Pons (tissue), 1 donor: ENCODE measurements around the gene POLR2J2.
"Not testable (repeated sequence)": the region's sequence is repeated elsewhere in the genome, so short reads cannot be mapped to it uniquely, and the experiment has no call there.

Experiments
- DNase-seq: peaks from one replicate; pipeline ENCODE4 v3.0.0-alpha.2; 2016; ENCODE audit warnings: low spot score

Gene POLR2J2

DNA sequence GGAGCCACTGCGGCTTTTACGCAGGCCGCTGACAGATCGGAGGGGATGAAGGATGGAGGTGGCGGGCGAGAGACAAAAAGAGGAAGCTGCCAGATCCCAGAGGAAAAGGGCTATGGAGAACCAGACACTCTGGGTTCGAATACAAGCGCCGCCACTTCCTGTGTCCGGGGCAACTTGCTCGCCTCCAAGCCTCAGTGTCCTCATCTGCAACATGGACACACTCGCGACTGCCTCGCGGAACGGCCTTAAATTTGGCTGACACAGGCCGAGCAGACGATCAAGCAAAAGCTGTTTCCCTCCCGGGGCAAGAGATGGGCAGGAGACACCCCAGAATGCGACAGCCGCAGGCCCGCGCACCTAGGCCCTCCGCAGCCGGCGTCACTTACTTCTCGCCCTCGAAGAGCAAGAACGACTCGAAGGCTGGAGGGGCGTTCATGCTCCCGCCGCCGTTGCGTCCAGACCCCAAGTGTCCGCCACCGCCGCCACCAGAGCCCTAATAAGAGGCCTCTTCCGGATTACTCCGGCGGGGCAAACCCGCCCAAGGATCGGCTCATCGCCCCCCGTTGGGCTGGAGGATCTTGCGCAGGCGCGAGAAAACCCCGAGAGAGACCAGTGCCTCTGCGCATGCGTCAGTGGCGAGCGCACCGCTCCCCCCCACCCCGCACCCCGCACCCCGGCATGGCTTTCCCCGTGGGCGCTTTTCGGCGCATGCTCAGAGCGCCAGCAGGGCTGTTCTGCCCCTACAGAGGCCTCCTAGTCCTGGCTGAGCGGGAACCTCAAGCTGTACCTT is at the start of gene POLR2J2:
Gene POLR2J2 (minus strand): TSS at position 498 of the 790 bp plus-strand sequence. CDS start 62 bp downstream, at position 436.
- DNase-seq, result not testable (repeated sequence)

DNA sequence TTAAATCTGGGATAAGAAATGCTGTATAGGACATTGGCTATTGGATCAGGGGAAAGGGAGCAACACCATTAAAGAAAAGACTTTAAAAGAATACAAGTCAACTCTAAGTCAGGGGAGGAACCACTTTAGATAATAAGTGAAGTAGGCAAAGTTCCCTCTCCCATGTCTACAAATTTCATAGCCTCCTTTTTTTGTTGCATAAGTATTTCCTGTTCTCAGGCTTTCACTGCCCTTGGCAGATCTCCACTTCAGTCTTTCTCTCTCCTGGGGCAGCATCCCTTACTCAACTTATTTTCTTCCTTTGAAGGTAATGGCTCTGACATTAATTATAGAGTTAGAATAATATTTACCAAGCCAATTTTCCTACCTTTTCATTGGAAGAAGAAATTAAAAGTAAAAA is 47.0 kb upstream of the POLR2J2 start:
- not testable (repeated sequence) for DNase-seq

DNA sequence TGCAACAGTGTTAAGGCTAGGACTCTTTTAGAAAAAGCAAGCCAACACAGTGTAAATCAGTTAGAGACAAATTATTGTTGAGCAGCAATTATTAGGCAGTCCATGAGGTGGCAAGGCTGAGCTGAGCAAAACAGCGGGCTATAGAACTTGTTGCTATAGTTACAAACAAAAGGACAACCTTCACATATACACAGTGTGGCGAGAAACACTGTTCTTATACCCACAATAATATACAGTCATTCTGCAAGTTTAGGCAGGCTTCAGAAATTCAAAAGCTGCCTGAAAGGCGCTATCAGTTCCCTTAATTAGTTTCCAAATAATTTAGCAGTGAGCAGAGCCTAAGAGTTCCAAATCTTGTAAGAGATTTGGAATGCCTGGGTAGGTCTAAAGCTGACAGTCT is 44.3 kb upstream of the POLR2J2 start:
- not testable (repeated sequence) for DNase-seq

DNA sequence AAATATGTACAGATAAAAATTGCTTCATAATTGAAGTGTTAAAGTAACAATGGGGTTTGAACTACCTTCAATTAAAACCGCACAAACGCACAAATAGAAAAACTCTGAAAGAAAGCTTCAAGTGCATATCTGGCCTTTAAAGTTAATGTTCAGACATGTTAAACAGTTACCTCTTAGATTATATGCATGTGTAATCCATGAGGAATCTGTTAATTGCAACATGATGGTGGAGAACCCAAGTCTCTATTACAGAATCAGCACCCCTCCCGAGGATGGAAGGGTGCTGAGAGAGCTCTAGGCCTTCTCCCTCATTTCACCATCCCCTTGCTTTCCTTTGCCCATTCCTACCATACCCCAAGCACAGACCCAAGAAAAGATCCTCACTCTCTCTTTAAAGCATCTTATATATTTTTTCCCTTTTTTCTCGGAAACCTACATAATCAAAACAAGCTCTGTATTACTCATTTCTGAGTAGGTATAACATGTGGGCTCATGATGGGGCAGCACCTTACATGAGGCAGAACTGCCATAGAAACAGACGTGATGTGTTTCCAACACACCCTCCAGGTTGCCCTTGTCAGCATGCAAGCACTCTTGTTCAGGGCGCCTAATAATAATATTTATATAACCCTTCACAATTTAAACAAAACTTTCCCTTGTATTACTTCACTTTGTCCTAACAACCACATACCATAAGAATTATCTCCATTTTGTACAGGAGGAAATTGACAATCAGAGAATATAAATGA is 43.5 kb upstream of the POLR2J2 start:
- not testable (repeated sequence) for DNase-seq

DNA sequence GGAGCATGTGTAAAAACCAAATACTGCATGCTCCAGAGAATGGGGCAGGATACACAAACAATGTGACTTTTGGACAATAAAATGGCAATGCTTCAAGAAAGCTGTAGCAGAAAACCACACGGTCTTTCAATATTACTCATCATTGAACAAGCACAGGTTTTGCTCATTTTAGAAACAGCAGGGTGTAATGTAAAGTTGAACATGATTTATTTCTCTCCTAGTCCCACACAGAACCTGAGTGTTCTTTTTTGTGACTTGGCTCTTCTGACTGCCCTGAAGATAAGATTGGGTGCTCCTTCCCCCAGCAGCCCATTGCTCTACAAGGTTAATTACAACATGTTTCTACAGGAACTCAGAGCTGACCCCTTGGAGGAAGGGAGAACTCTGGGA is 42.2 kb upstream of the POLR2J2 start:
- DNase-seq, result not testable (repeated sequence)

DNA sequence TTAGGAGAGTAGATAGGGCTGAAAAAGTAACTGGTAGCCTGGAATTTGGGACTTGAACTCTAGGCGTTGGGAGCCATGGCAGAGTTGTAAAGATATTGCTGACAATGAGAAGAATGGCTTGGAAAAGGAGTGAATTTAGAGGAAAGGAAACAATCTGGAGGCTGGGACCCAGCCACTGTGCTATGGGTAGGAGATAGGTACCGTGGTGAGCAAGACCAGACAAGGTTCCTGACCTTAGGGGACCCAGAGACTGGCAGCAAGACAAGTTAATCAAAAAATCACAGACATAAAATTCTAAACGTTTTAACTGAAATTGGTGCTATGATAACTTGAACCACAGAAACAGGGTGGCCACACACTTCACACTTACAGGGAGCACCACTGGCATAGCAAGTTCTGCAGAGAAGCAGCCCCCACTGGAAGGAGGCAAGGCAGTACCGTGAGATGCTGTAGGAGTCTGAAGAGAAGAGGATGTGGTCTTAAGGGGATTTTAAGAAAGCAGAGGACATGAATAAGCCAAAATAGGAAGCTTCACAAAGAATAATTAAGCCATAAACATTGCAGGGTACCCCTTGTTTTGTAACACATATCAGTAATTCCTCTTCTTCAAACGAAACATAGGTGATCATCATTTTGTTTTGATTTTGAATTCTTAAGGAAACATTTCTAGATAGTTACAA is 41.7 kb upstream of the POLR2J2 start:
- not testable (repeated sequence) for DNase-seq

DNA sequence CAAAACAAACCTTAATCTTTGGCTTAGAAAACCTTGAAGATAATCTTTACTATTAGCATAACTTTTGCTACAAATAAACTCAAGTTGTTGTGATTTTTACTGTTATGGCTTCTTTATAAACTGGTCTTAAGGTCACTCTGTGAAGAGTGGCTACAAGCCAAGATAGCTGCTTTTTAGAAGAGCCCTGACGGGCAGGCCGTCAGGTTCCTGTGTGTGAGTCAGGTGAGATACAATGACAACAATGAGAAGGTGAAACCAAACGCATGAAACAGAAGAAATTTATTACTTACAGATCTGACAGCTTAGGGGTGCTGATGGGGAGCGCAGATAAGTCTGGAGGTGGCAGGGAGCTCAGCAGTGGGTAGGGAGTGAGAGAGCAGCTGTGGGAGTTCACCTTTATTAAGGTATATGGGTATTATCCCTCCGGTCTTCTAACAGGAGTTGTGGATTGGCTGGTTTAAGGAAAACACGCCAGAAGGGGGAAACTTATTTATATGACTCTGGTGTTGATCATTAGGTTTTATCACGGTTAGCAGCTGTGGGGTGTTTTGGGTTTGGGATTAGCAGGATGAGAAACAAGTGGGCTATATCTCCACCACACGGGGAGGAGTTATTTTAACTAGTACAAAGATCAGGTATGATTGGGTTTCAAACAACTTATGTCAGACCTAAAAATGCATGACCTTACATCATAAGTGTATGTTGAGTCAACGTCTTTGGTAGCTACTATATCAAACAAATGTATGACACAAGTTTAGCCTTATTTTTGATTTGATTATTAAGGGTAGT is 27.7 kb upstream of the POLR2J2 start:
- not testable (repeated sequence) for DNase-seq

DNA sequence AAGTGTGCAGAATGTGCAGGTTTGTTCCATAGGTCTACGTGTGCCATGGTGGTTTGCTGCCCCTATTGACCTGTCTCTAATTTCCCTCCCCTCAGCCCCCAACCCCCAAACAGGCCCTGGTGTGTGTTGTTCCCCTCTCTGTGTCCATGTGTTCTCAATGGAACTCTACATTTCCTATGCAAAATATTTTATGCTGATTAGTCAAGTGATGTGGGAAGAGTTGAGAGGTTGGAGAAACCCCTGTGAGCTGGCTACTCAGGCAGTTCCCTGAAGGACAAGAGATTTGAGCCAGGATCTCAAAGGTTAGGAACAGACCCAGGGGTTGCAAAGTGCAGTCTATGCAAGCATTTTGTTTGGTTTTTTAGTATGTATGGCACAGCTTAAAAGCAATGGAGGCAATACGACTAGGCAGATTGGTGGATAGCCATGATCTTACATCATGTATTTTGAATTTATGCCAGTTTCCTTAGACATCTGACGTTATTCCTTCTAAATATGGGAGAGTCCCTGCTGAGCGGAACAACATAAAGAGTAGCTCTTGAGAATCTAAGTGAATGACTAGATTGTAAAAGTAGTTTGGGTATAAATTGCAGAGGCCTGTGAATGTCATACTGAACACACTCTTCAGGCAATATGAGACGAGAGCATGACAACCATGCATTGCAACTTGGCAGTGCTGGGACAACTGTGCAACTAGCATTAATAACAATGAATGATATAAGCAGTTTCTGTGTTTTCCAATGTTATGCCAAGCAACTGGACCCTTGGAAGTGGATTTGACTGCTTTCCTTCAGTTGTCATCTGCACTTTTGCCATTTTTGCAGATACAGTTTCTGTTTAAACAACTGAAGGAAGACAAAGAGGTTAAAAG is 26.4 kb upstream of the POLR2J2 start:
- not testable (repeated sequence) for DNase-seq

DNA sequence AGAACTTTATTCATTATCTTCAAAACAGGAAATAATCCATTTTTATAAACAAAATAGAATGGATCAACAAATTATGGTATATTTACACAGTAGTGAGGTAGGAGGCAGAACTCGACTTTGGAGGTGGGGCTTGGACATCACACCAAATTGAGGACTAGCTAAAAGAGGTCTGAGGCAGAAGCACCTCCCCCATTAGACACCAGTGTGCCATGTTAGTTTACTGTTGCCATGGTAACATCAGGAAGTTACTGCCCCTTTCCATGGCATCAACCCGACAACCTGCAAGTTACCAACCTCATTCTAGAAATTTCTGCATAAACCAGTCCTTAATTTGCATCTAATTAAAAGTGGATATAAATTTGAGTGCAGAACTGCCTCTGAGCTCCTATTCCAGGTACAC is 24.5 kb upstream of the POLR2J2 start:
- DNase-seq, result not testable (repeated sequence)

DNA sequence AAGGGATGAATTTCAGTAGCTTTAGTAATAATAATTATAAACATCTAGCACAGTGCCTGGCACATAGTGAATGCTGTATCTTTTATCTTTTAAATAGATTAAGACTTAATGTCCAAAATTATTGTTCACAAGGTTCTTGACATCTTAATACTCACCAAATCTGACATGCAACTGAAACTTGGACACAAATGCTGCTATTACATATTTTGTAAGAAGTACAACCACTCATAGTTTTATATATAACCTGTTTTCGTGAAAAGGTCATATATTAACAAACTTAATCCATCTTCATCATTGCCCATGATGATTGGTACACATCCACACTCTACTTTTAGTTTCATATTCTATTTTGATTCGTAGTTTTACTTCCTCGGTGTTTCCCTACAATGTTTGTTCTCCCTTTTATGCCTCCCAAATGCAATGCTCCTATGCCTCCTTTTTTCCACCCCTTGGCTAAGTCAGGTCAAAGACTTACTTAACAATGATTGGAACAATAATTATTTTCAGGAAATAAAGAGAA is 23.6 kb upstream of the POLR2J2 start:
- DNase-seq, result not testable (repeated sequence)

DNA sequence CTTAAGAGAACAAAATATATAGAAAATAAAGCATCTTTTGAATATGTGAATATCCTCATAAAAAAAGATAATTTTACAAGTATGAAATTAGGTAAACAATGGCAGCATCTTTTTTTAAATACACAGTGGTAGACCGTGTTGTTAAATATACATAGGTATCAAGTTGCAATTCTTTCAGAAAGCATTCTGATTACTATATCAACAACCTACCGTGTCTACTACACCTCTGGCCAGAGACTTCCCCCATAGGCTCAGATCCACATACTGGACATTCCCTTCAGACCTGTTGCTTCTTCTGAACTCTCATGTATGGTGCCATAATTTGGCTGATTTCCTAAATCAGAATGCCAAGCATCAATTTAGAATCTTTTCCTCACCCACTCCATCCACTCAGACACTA is 22.5 kb upstream of the POLR2J2 start:
- DNase-seq, result not testable (repeated sequence)

DNA sequence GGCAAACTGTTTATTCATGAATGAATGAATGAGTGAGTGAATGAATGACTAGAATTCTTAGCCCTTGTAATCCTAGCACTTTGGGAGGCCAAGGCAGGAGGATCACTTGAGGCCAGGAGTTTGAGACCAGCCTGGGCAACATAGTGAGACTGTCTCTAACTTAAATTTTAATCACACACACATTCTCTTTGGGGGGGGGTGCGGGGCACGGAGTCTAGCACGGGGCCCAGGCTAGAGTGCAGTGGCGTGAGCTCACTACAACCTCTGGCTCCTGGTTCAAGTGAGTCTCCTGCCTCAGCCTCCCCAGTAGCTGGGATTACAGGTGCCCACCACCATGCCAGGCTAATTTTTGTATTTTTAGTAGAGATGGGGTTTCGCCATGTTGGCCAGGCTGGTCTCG is 19.1 kb upstream of the POLR2J2 start:
- not testable (repeated sequence) for DNase-seq

DNA sequence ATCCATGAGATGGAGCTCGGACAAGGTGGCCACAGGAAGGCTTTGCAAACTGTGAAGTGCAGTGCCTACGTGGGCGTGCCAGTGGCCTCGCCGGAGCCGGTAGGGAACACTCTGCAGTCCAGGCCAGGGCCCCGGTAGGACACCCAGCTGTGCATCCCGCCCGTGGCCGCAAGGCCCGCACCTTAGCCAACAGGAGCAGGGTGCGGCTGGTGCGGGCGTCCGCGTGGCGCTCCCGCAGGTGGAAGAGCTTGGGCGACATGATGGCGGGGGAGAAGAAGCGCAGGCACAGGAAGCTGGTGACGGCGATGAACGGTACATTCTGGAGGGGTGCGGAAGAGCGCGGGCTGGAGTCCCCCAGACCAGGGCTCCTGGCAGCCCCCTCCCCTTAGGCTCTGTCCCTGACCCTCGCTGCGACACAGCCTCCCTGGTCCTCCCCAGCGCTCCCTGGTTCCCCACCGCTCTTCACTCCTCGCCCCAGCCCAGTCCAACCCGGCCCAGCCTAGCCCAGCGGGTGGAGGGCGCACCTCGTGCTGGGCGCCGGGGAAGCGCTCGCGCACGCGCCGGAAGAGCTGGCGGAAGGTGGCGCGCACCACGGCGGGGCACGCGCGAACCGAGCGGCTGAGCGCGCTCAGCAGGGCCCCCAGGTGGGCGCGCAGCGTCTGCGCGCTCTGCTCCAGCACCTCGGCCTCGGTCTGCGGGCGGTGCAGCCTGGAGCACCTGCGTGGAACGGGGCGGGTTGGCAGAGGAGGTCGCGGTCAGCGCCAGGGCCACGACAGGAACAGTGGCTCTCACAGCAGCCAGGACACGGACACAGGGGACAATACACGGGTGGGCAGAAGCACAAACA is 18.2 kb upstream of the POLR2J2 start:
- DNase-seq, result not testable (repeated sequence)

DNA sequence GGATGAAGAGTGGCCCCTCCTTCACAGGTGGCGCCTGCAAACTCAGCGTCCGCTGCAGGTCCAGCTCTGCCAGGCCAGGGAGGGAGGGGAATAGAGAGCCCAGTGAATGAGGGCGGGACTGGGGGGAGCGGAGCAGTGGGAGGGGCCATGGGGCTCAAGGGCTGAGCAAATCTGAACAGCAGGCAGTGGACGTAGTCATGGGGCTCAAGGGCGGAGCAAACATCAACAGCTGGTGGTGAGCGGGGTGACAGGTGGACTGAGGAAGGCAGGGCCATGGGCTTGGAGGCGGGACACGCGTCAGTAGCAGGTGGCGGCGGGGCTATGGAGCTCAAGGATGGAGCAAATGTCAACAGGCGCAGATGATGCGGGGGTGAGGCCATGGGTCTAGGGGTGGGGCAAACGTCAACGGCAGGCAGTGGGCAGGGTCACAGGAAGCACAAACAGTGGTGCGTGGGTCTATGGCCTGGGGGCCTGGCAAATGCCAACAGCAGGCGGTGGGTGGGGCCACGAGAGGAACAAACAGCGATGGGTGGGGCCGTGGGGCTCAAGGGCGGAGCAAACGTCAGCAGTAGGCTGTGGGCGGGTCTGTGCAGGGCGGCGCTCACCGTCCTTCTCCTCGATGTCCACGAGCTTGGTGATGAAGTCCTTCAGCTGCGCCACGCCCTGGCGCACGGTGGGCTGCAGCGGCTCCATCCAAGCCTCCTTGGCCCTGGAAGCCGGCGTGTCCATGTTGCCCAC is 17.0 kb upstream of the POLR2J2 start:
- DNase-seq, result not testable (repeated sequence)

DNA sequence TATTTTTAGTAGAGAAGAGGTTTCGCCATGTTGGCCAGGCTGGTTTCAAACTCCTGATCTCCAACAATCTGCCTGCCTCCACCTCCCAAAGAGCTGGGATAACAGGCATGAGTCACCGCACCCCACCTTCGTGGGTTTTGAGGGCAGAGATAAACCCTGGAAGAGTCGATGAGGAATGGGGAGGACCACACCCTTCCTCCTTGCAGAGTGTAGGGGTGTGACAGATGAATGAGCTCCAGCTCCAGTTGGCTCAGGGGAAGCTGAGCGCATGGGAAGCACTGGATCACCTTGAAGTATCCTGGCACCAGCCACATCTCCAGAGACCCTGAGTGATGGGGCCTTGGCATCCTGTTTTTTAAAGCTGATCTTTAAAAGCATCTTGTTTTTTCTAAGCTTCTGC is 11.1 kb upstream of the POLR2J2 start:
- DNase-seq, result not testable (repeated sequence)

DNA sequence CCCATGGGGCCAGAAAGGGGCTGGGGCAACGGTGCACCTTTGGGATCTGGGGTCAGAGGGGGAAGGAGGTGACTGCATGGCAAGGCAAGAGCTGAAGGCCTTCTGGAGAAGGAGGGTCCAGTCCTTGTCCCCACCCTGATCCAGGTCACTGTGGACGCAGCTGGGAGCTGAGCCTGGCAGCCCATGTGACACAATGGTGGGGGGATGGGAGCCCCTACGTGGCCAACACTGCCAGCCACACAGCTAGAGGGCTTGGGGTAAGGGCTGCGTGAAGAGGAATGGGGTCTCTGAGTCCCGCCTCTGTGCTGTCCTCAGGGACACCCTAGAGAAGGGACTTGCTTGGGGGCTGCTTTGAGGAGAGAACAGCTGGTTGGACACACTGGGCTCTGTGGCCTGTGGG is 9.3 kb upstream of the POLR2J2 start:
- DNase-seq, result not testable (repeated sequence)

DNA sequence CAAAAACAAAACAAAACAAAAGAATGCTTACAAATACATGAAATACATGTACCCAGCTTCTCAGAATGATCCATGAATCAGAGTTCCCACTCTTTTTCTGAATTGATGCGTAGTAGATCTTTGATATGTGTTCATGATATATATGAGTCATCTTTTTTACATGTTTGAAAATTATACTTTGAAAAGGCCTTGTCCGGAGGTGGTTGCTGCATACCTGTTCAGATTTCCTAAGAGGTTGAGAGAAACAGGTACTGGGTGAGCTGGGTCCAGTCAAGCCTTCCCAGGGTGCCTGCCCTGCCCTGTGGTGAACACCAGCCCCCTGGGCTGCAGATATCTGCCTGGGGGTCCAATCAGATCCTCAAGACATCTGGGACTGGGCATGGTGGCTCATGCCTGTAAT is 4.1 kb upstream of the POLR2J2 start:
- DNase-seq, result not testable (repeated sequence)

DNA sequence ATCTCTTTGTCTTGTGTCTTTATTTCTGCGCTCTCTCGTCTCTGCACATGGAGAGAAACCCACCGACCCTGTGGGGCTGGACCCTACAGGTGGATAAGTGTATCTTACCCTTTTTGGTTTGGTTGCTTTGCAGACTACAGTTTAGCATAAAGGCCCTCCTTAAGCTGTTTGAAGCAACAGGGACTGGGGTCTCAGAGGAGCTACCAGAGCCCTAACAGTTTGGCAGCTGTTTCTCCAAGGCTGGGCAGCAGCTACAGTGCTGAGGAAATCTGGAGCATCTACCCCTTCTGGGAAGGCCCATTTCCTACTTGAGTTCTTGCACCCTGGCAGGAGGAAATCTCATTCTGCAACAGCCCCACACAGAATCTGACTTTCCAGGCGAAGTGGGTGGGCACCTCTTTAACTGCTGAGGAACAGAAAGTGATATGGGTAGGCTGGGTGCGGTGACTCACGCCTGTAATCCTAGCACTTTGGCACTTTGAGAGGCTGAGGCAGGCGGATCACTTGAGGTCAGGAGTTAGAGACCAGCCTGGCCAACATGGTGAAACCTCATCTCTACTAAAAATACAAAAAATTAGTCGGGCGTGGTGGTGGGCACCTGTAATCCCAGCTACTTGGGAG is 2.1 kb upstream of the POLR2J2 start:
- DNase-seq, result not testable (repeated sequence)
